Adrenal gland (tissue), 5 donors: ENCODE measurements around the gene SH3GL2.

ENCODE experiments used
- POLR2A ChIP-seq, 2 donors: fragments of 450-650 bp; IDR thresholded peaks; one replicate each; pipeline ENCODE4 v1.6.1; 2017; ENCODE audit warnings: antibody characterized with exemption in 2 of 2, mild to moderate bottlenecking in 2 of 2, moderate library complexity in 1 of 2
- TF ChIP-seq, protein P1 (sequence below), 6 experiments: fragments of 450-650 bp in 4 of 6; fragments of 200-600 bp in 2 of 6; sonication (generic) in 1 of 6; IDR thresholded peaks; 1 replicate in 5 of 6; 2 replicates in 1 of 6; pipeline versions ENCODE4 v1.5.1 to v1.8.0; 2016 to 2021; ENCODE audit warnings: antibody characterized with exemption in 6 of 6, mild to moderate bottlenecking in 2 of 6, moderate library complexity in 1 of 6
- donor health status: DM: no; HTN: no; CAD: no.

DNA sequence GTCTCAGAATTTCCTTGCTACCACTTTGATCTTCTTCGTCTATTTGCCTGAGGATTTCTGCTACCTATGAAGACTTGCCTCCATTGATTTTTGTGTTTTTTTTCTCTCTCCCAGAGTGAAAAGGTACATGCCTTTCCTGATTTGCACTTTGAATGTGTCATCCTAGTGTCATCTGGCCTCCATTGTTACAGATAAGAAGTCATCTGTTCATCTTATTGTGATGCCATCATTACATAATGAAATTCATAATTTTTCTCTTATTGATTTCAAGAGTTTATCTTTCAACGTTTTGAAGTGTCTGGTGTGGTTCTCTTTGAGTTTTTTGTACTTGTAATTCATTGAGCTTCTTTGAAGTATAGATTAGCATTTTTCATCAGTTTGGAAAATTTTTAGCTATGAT lies 144.8 kb downstream of the SH3GL2 start:
- TF ChIP-seq, protein P1, sequence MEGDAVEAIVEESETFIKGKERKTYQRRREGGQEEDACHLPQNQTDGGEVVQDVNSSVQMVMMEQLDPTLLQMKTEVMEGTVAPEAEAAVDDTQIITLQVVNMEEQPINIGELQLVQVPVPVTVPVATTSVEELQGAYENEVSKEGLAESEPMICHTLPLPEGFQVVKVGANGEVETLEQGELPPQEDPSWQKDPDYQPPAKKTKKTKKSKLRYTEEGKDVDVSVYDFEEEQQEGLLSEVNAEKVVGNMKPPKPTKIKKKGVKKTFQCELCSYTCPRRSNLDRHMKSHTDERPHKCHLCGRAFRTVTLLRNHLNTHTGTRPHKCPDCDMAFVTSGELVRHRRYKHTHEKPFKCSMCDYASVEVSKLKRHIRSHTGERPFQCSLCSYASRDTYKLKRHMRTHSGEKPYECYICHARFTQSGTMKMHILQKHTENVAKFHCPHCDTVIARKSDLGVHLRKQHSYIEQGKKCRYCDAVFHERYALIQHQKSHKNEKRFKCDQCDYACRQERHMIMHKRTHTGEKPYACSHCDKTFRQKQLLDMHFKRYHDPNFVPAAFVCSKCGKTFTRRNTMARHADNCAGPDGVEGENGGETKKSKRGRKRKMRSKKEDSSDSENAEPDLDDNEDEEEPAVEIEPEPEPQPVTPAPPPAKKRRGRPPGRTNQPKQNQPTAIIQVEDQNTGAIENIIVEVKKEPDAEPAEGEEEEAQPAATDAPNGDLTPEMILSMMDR (IDR thresholded peaks at IDR 0.05), result no peak
- no peak for TF ChIP-seq POLR2A (IDR thresholded peaks at IDR 0.05)
